ENCODE measurements around the gene GNGT2.

DNA sequence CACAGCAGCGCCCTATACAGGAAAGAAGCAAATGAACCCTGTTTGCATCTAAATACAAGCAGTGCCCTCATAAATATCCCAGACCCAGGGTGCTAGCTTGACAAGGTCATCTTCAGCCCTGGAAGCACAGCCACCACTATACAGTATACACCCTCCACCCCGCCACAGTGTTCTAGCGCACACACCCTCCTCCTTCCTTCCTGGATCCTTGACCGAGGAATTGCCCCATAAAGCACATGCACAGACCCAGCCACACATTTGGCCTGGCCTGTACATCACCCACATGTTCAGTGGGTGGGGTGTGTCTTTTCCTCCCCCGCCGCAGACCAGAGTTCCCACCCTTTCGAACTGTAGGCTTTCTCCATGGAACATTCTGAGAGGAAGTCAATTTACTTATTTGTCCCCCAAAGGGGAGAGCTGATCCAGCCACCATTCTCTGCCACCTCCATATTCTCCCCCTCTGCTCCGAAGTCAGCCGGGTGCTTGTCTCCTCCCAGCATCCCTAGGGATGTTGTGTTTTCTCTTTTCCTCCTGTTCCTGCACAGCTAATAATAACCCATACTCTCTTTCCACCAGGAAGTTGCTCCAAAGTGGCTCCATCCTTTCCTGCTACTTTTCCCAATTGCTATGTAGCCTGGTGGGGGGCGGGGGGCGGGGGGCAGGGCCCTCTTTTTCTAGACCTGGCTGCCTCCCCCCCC, 6.7 kb upstream of the GNGT2 start:
- TF ChIP-seq, protein P1, sequence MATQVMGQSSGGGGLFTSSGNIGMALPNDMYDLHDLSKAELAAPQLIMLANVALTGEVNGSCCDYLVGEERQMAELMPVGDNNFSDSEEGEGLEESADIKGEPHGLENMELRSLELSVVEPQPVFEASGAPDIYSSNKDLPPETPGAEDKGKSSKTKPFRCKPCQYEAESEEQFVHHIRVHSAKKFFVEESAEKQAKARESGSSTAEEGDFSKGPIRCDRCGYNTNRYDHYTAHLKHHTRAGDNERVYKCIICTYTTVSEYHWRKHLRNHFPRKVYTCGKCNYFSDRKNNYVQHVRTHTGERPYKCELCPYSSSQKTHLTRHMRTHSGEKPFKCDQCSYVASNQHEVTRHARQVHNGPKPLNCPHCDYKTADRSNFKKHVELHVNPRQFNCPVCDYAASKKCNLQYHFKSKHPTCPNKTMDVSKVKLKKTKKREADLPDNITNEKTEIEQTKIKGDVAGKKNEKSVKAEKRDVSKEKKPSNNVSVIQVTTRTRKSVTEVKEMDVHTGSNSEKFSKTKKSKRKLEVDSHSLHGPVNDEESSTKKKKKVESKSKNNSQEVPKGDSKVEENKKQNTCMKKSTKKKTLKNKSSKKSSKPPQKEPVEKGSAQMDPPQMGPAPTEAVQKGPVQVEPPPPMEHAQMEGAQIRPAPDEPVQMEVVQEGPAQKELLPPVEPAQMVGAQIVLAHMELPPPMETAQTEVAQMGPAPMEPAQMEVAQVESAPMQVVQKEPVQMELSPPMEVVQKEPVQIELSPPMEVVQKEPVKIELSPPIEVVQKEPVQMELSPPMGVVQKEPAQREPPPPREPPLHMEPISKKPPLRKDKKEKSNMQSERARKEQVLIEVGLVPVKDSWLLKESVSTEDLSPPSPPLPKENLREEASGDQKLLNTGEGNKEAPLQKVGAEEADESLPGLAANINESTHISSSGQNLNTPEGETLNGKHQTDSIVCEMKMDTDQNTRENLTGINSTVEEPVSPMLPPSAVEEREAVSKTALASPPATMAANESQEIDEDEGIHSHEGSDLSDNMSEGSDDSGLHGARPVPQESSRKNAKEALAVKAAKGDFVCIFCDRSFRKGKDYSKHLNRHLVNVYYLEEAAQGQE (IDR thresholded peaks at IDR 0.05; ENCODE audit: low read depth) = no peak
- TF ChIP-seq MAX (IDR thresholded peaks at IDR 0.05) (no peak), EP300 (IDR thresholded peaks at IDR 0.05; ENCODE audit: borderline replicate concordance) (no peak), ZBTB7A (IDR thresholded peaks at IDR 0.05; ENCODE audit: low read depth) (no peak), RAD21 (IDR thresholded peaks at IDR 0.05; ENCODE audit: low read depth) (no peak), EGR1 (IDR thresholded peaks at IDR 0.05) (no peak), FOXM1 (IDR thresholded peaks at IDR 0.05; ENCODE audit: borderline replicate concordance, low read depth) (no peak), CREB1 (IDR thresholded peaks at IDR 0.05; ENCODE audit: low read depth) (no peak), TEAD4 (IDR thresholded peaks at IDR 0.05) (no peak), USF1 (IDR thresholded peaks at IDR 0.05) (no peak), TAF1 (IDR thresholded peaks at IDR 0.05; ENCODE audit: low read depth) (no peak)
